Smooth muscle cell of trachea (primary cell): ENCODE measurements around the gene LARGE1. TPM values are rescaled to one million over a fixed set of nuclear protein-coding genes. Genes with fewer than 3 reads are reported as not detected.

Experiments
- total RNA-seq: library from RNA; depleted of rRNA; stranded (reverse); fragments of >200 nt; gene quantifications from 2 replicates; pipeline ENCODE4 v1.2.1, GENCODE V29; 2014

The LARGE1 gene
- total RNA-seq: 21.4 and 38.2 TPM in 2 replicates

DNA sequence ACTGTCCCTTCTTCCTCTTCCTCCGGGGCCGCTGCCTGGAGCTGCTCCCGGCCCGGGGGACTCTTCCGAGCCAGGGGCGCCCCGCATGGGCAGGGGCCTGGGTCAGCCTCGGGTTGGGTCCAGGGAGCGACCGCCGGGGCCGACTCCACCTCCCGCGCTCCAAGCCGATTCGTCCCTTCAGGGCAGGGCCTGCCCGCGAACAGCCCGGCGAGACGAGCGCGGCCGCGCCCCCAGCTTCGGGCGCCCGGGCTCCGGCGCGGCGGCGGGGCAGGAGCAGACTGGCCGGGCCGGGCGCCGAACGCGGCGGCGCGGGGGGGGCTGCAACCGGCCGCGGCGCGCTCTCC lies at the start of gene LARGE1:
Gene LARGE1, minus strand, starts transcription at position 280 of the 344 bp plus-strand sequence.

